NB4 (cell line): ENCODE results near the gene CFTR.

Source experiments
- DNase-seq: peaks from one replicate; pipeline ENCODE4 v3.0.0; 2010; ENCODE audit warnings: low read depth
- H3K4me3 ChIP-seq: one replicate; pipeline ENCODE4 v1.5.1; 2011; ENCODE audit warnings: mild to moderate bottlenecking, low read depth, low read length, moderate library complexity
- MYC ChIP-seq: IDR thresholded peaks from 2 replicates; pipeline ENCODE4 v1.6.1; 2011; ENCODE audit warnings: low read depth, low read length
- POLR2A ChIP-seq: IDR thresholded peaks from 2 replicates; pipeline ENCODE4 v1.6.1; 2011; ENCODE audit warnings: mild to moderate bottlenecking; ENCODE audit not compliant: insufficient read length; ENCODE audit errors: extremely low read depth
- TF ChIP-seq, protein P1 (sequence below): IDR thresholded peaks from one replicate; pipeline ENCODE4 v1.5.1; 2012; ENCODE audit warnings: low read depth, low read length
- TF ChIP-seq, protein P2 (sequence below): IDR thresholded peaks from 2 replicates; pipeline ENCODE4 v1.6.1; 2011; ENCODE audit warnings: low read depth, low read length

Gene CFTR

DNA sequence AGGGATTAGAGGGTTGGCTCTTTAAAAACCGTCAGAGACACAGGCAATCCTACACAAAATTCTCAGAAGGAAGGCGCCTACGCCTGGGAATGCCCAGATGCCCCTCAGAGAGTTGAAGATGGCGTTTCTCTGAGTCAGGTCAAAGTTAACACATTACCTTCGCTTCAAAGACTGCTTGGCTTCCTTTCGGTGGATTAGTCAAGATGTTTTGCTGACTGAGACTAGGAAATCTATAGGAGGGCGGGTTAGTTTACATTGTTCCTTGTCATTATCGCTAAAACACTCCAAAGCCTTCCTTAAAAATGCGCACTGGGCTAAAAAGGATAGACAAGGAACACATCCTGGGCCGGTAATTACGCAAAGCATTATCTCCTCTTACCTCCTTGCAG lies 995 bp upstream of the CFTR start:
- H3K4me3 ChIP-seq: no peak overlapping the region
- no peak for DNase-seq
- TF ChIP-seq, protein P1, sequence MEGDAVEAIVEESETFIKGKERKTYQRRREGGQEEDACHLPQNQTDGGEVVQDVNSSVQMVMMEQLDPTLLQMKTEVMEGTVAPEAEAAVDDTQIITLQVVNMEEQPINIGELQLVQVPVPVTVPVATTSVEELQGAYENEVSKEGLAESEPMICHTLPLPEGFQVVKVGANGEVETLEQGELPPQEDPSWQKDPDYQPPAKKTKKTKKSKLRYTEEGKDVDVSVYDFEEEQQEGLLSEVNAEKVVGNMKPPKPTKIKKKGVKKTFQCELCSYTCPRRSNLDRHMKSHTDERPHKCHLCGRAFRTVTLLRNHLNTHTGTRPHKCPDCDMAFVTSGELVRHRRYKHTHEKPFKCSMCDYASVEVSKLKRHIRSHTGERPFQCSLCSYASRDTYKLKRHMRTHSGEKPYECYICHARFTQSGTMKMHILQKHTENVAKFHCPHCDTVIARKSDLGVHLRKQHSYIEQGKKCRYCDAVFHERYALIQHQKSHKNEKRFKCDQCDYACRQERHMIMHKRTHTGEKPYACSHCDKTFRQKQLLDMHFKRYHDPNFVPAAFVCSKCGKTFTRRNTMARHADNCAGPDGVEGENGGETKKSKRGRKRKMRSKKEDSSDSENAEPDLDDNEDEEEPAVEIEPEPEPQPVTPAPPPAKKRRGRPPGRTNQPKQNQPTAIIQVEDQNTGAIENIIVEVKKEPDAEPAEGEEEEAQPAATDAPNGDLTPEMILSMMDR: no peak
- TF ChIP-seq MYC: no peak
- TF ChIP-seq, protein P2, sequence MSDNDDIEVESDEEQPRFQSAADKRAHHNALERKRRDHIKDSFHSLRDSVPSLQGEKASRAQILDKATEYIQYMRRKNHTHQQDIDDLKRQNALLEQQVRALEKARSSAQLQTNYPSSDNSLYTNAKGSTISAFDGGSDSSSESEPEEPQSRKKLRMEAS: no peak
- no peak for TF ChIP-seq POLR2A

DNA sequence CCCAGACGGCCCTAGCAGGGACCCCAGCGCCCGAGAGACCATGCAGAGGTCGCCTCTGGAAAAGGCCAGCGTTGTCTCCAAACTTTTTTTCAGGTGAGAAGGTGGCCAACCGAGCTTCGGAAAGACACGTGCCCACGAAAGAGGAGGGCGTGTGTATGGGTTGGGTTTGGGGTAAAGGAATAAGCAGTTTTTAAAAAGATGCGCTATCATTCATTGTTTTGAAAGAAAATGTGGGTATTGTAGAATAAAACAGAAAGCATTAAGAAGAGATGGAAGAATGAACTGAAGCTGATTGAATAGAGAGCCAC lies 184 bp downstream of the CFTR start:
- DNase-seq: no peak
- no peak overlapping the region for H3K4me3 ChIP-seq
- TF ChIP-seq, protein P2: no peak
- TF ChIP-seq, protein P1: no peak
- no peak for TF ChIP-seq MYC
- TF ChIP-seq POLR2A: no peak

DNA sequence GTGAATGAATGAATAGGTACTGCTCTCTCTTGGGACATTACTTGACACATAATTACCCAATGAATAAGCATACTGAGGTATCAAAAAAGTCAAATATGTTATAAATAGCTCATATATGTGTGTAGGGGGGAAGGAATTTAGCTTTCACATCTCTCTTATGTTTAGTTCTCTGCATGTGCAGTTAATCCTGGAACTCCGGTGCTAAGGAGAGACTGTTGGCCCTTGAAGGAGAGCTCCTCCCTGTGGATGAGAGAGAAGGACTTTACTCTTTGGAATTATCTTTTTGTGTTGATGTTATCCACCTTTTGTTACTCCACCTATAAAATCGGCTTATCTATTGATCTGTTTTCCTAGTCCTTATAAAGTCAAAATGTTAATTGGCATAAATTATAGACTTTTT lies 1.2 kb downstream of the CFTR start:
- TF ChIP-seq POLR2A (no peak), MYC (no peak)
- TF ChIP-seq, protein P2: no peak
- TF ChIP-seq, protein P1: no peak
- no peak overlapping the region for H3K4me3 ChIP-seq
- DNase-seq: no peak

DNA sequence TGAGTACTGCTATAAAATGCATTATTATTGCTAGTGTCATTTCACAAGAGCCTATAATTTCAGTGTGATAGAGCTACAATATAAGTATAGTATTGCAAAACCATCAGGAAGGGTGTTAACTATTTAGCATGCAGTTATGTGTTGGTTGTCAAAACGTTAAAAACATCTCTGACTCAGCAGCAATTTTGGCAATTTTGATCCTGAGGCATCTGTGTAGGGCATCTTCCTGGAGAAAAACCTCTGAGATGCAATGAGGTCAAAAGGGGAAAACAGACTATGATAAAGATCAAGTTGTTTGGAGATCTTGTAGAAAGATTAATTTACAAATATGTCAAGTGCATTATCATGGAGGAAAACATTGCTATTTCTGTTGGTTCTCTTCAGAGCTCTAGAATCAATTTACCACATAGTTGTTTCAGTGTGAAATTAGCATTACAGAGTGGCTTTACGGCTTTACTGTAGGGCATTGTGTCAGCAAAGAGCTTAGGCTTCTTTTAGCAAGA lies 5.3 kb downstream of the CFTR start:
- no peak for DNase-seq
- TF ChIP-seq POLR2A (no peak), MYC (no peak)
- TF ChIP-seq, protein P2: no peak
- TF ChIP-seq, protein P1: no peak
- no peak overlapping the region for H3K4me3 ChIP-seq

DNA sequence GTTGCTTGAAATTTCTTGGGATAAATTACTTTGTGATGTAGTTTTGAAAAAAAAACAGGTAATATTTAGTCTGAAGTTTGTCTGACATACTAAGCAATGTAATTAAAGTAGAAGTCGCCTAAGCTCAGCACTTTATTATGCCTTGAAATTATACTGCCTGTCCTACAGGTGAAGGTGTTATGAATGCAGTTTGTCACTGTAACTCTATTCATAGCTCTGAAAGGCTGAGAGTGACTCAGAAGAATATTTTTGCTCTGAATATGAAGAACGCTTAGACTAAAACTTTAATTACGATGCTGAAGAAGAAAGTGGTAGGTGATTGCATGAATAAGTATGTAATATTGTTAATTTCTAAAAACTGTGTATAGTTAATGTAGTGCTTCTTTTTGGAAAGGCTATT lies 9.2 kb downstream of the CFTR start:
- H3K4me3 ChIP-seq: no peak overlapping the region
- TF ChIP-seq, protein P2: no peak
- TF ChIP-seq, protein P1: no peak
- TF ChIP-seq POLR2A (no peak), MYC (no peak)
- no peak for DNase-seq

DNA sequence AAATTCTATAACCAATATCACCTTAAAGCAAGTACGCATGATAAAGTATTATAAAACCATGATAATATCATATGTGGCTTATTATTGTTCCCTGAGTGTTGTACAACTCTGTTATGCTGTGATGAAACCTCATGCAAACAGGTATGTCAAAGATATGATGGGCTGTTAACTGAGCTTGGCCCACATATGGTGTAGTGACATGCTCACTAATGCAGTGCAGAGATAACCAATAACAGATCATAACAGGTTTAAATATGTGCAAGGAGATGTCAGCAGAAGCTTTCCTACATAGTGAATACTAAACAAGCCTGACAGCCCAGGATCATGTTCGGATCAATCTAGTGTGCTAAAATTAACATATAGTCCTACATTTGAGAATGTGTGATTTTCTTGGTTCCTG lies 9.6 kb downstream of the CFTR start:
- no peak for DNase-seq
- TF ChIP-seq, protein P1: no peak
- TF ChIP-seq POLR2A (no peak), MYC (no peak)
- TF ChIP-seq, protein P2: no peak
- H3K4me3 ChIP-seq: no peak overlapping the region
